Endothelial cell of umbilical vein (primary cell): ENCODE measurements around the gene TCP10L. TPM values are rescaled to one million over a fixed set of nuclear protein-coding genes. Genes with fewer than 3 reads are reported as not detected.

ENCODE experiments used
- polyA plus RNA-seq, 4 experiments: library from polyadenylated mRNA; depleted of rRNA in 3 of 4; stranded (reverse) in 3 of 4; unstranded in 1 of 4; fragments of >200 nt; gene quantifications; 2 replicates each; pipeline versions ENCODE4 v1.2.1 to v1.2.3, GENCODE V29; 2011 to 2012; ENCODE audit warnings: missing spikeins in 1 of 4
- small RNA-seq: library from RNA; depleted of rRNA; stranded (forward); fragments of <200 nt; gene quantifications from one replicate; pipeline ENCODE3, GENCODE V24; 2012; ENCODE audit warnings: low replicate concordance, low read depth; ENCODE audit not compliant: insufficient read depth, insufficient read length
- total RNA-seq: library from RNA; stranded (reverse); gene quantifications from 2 replicates; pipeline ENCODE4 v1.2.3, GENCODE V29; 2021

TCP10L gene
- total and polyA plus RNA-seq, 2 donors (not counting 3 experiments of a cell fraction or from before 2014, with no cell fraction given): 0.07 TPM; not detected in 1

Small RNA genes lying within 50 kb of the gene (small RNA-seq; reads per million reads assigned to genes)
- gene RF00438 (not detected), gene RNA5SP490 (not detected)

Other genes starting within 250 kb of the TCP10L start
- 21.4 and 27.3 TPM in 2 replicates for gene URB1, start 192.5 kb downstream of the TCP10L start, total RNA-seq
- 8.0 and 8.3 TPM in 2 replicates for gene URB1, start 192.5 kb downstream of the TCP10L start, polyA plus RNA-seq
- 31.7 and 38.6 TPM in 2 replicates for gene EVA1C, start 172.8 kb downstream of the TCP10L start, total RNA-seq
- 22.8 and 29.8 TPM in 2 replicates for gene EVA1C, start 172.8 kb downstream of the TCP10L start, polyA plus RNA-seq
- gene CFAP298, start 26.9 kb upstream of the TCP10L start, total RNA-seq: 36.0 and 44.1 TPM in 2 replicates
- 15.8 and 17.6 TPM in 2 replicates for gene CFAP298, start 26.9 kb upstream of the TCP10L start, polyA plus RNA-seq
- gene SYNJ1, start 142.5 kb upstream of the TCP10L start, total RNA-seq: 17.0 and 18.3 TPM in 2 replicates
- 4.0 and 5.9 TPM in 2 replicates for gene SYNJ1, start 142.5 kb upstream of the TCP10L start, polyA plus RNA-seq
- 40.0 and 42.1 TPM in 2 replicates for gene PAXBP1, start 186.2 kb upstream of the TCP10L start, total RNA-seq
- gene PAXBP1, start 186.2 kb upstream of the TCP10L start, polyA plus RNA-seq: 7.2 and 9.4 TPM in 2 replicates